Immature natural killer cell (primary cell): ENCODE results near the gene F12. TPM values are rescaled to one million over a fixed set of nuclear protein-coding genes. Genes with fewer than 3 reads are reported as not detected.

Experiments
- DNase-seq, 3 donors: peaks; one replicate each; pipeline ENCODE4 v3.0.0; 2022; ENCODE audit warnings: mixed read lengths in 1 of 3
- H3K27ac Mint-ChIP-seq, 6 donors: one replicate each; pipeline ENCODE4 v1.8.0; 2020; ENCODE audit warnings: mixed read lengths in 6 of 6, mild to moderate bottlenecking in 5 of 6, inconsistent platforms in 4 of 6, moderate library complexity in 3 of 6
- H3K27me3 Mint-ChIP-seq, 3 donors: one replicate each; pipeline ENCODE4 v1.8.0; 2020 to 2021; ENCODE audit warnings: low read depth in 3 of 3, mild to moderate bottlenecking in 3 of 3, mixed read lengths in 3 of 3, moderate library complexity in 3 of 3, inconsistent platforms in 1 of 3
- H3K36me3 Mint-ChIP-seq, 3 donors: one replicate each; pipeline ENCODE4 v1.8.0; 2020; ENCODE audit warnings: mixed read lengths in 3 of 3, inconsistent platforms in 2 of 3, mild to moderate bottlenecking in 2 of 3
- H3K4me1 Mint-ChIP-seq, 2 donors: one replicate each; pipeline ENCODE4 v1.8.0; 2020; ENCODE audit warnings: inconsistent platforms in 2 of 2, mild to moderate bottlenecking in 2 of 2, mixed read lengths in 2 of 2, moderate library complexity in 1 of 2
- H3K4me3 Mint-ChIP-seq, 5 donors: one replicate each; pipeline ENCODE4 v1.8.0; 2020; ENCODE audit warnings: mild to moderate bottlenecking in 5 of 5, mixed read lengths in 5 of 5, inconsistent platforms in 3 of 5, moderate library complexity in 3 of 5
- H3K9me3 Mint-ChIP-seq, 6 donors: one replicate each; pipeline ENCODE4 v1.8.0; 2020; ENCODE audit warnings: mild to moderate bottlenecking in 6 of 6, mixed read lengths in 6 of 6, inconsistent platforms in 4 of 6, moderate library complexity in 3 of 6
- polyA plus RNA-seq, 3 donors: library from polyadenylated mRNA; unstranded; fragments of 300-500 nt; fragmentation: Illumina TruSeq; gene quantifications; one replicate each; pipeline ENCODE4 v1.2.3, GENCODE V29; 2021

Gene F12
- polyA plus RNA-seq, 3 donors from 2014 or later = 1.3 to 2.3 TPM; not detected in 1

GRCh38 chr5:177403792-177404640 is 5.3 kb downstream of the F12 start:
- H3K9me3 Mint-ChIP-seq = no peaks in the 10 kb centered on the region
- H3K27ac Mint-ChIP-seq = peak overlapping the region in 3 of 6 donors; percentile 53 to 84 (median 83)
- peaks cover 48 to 49% of the 10 kb centered on the region in 2 donors for H3K4me1 Mint-ChIP-seq
- H3K27me3 Mint-ChIP-seq = peaks cover 12 to 20% (median 12%) of the 10 kb centered on the region in 3 donors
- peak overlapping the region; percentile 54 to 81 (median 77) for H3K4me3 Mint-ChIP-seq
- H3K36me3 Mint-ChIP-seq = no peaks in the 10 kb centered on the region
- DNase-seq = peak; percentile 84 to 88 (median 86)

GRCh38 chr5:177403102-177403791 is 6.1 kb downstream of the F12 start:
- H3K36me3 Mint-ChIP-seq = no peaks in the 10 kb centered on the region
- DNase-seq = peak; percentile 59 to 67 (median 64)
- H3K4me1 Mint-ChIP-seq = peaks cover 45 to 47% of the 10 kb centered on the region in 2 donors
- peak overlapping the region; percentile 63 to 81 (median 77) for H3K4me3 Mint-ChIP-seq
- H3K27me3 Mint-ChIP-seq = peaks cover 12 to 22% (median 12%) of the 10 kb centered on the region in 3 donors
- H3K9me3 Mint-ChIP-seq = no peaks in the 10 kb centered on the region
- peak overlapping the region in 3 of 6 donors; percentile 46 to 82 (median 53) for H3K27ac Mint-ChIP-seq

DNA sequence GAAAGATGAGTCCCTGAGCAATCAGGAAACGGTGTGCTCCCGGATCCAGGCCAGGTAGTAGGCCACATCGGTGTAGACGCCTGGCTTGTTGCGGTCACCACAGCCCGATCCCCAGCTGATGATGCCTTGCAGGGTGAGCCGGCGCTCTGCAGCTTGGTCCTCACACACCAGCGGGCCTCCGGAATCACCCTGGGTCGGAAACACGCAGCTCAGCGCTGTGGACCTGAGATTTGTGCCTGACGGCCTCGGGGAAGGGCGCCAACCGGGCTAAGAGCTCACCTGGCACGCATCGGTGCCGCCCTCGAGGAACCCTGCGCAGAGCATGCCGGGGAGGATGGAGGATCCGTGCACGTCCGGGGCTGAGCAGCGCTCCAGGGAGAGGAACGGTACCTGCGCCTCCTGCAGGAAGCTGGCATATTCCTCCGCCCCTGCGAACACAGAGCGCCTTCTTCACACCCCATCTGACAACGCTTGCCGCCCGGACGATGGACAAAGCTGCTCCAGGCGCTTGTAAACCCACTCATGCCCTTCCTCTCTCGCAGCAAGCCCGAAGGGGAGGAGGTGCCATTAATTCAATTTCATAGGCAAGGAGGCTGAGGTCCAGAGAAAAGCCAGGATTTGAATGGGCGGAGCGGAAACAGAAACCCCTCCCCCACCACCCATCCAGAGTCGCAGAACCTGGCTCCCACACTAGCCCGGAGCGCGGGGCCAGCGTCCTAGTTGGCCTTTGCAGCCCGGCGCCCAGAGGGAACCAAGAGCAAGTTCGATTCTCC is 6.9 kb downstream of the F12 start:
- DNase-seq = no peak
- H3K27me3 Mint-ChIP-seq = peaks cover 12 to 24% (median 12%) of the 10 kb centered on the region in 3 donors
- H3K4me3 Mint-ChIP-seq = peak overlapping the region; percentile 63 to 81 (median 77)
- H3K36me3 Mint-ChIP-seq = no peaks in the 10 kb centered on the region
- peak overlapping the region in 3 of 6 donors; percentile 12 to 53 (median 51) for H3K27ac Mint-ChIP-seq
- no peaks in the 10 kb centered on the region for H3K9me3 Mint-ChIP-seq
- peaks cover 45 to 47% of the 10 kb centered on the region in 2 donors for H3K4me1 Mint-ChIP-seq

DNA sequence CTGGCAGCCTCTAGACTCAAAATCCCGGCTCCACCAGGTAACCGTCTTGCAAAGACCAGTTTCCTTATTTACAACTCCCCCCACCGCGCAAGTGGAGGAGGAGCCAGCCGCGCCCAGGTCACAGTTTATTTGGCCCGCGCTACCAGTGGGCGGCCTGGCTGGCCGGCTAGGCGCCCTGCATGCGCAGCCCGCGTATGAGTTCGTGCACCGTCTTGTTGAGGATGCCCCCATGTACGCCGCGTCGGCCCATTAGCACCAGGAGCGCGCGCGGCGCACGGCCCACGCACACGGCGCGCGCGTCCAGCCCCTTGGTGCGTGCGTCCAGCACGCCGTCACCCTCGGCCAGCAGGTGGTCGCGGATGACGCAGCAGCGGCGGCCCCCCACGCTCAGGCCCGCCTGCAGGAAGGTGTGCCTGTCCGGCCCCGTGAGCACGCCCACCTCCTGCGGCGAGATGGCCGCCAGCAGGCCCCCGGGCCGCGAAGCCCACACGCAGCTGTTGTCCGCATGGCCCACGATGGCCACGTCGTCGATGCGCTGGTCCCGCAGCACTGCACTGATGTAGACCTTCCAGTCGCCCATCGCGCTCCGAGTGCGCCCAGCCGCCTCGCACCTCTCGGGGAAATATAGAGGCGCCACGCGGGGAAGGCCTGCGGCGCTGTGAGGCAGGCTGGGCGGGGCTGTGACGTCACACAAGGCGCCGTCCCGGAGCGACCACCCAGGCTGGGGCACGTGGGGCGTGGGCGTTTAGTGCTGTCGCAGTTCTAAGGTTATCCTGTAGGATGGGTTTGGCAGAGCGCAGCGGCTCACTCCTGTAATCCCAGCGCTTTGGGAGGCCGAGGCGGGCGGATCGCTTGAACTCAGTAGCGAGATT is 9.1 kb downstream of the F12 start, which contains the start of gene PFN3:
Gene PFN3, minus strand, starts transcription at position 665 of the 872 bp plus-strand sequence. Its CDS starts 85 bp downstream, at position 580.
- Mint-ChIP-seq H3K4me1 (peaks cover 23 to 26% of the 10 kb centered on the region in 2 donors), H3K9me3 (no peaks in the 10 kb centered on the region), H3K27ac (no peak within 1 kb of the TSS), H3K27me3 (peaks cover 8 to 24% (median 12%) of the 10 kb centered on the region in 3 donors), H3K4me3 (no peak within 1 kb of the TSS), H3K36me3 (no peaks in the 10 kb centered on the region)
- no peak for DNase-seq

DNA sequence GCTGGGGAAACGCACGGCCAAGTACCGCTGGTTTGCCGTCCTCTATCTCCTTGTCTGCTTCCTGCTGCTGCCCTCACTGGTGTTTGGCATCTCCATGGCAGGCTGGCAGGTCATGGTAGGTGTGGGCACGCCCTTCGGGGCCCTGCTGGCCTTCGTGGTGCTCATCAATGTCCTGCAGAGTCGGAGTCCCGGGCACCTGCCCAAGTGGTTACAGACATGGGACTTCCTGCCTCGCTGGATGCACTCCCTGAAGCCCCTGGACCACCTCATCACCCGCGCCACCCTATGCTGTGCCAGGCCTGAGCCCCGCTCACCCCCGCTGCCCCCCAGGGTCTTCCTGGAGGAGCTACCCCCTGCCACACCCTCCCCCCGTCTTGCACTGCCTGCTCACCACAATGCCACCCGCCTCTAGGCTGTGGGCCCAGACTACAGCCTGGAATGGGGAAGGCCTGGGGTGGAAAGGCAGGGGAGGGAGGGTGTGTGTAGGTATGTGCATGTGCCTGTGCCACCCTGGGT is 11.4 kb downstream of the F12 start:
- no peaks in the 10 kb centered on the region for H3K36me3 Mint-ChIP-seq
- no peak for DNase-seq
- no peak overlapping the region for H3K4me3 Mint-ChIP-seq
- H3K27ac Mint-ChIP-seq = no peak overlapping the region
- peaks cover 7 to 10% of the 10 kb centered on the region in 2 donors for H3K4me1 Mint-ChIP-seq
- no peaks in the 10 kb centered on the region for H3K9me3 Mint-ChIP-seq
- peaks cover 2 to 18% (median 12%) of the 10 kb centered on the region in 3 donors for H3K27me3 Mint-ChIP-seq

GRCh38 chr5:177396807-177397206 is 12.6 kb downstream of the F12 start:
- Mint-ChIP-seq H3K36me3 (no peaks in the 10 kb centered on the region), H3K4me3 (no peak overlapping the region), H3K27ac (no peak overlapping the region), H3K27me3 (peaks cover 0 to 12% (median 8%) of the 10 kb centered on the region in 3 donors), H3K4me1 (peaks cover 0 to 2% of the 10 kb centered on the region in 2 donors), H3K9me3 (no peaks in the 10 kb centered on the region)
- no peak for DNase-seq

DNA sequence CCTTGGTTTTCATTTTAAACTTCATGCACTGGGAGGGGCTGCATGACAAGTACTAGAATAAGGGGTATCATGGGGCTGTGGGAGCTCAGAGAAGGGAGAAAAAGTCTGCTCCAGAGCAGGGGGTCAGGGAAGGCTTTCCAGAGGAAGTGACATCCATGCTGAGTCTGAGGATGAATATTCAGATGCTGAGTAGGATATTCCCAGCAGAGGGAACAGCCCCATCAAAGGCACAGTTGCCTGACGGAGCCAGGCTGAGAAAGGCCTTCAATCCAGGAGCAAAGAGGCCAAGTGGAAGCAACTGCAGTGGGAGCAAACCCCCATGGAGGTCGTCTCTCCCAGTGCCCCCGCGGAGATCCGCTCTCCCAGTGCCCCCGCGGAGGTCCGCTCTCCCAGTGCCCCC is 13.3 kb downstream of the F12 start:
- no peak overlapping the region for H3K4me3 Mint-ChIP-seq
- H3K9me3 Mint-ChIP-seq = no peaks in the 10 kb centered on the region
- H3K36me3 Mint-ChIP-seq = no peaks in the 10 kb centered on the region
- peaks cover 0 to 4% of the 10 kb centered on the region in 2 donors for H3K4me1 Mint-ChIP-seq
- H3K27me3 Mint-ChIP-seq = peaks cover under 1 to 6% (median 5%) of the 10 kb centered on the region in 3 donors
- DNase-seq = no peak
- H3K27ac Mint-ChIP-seq = no peak overlapping the region

DNA sequence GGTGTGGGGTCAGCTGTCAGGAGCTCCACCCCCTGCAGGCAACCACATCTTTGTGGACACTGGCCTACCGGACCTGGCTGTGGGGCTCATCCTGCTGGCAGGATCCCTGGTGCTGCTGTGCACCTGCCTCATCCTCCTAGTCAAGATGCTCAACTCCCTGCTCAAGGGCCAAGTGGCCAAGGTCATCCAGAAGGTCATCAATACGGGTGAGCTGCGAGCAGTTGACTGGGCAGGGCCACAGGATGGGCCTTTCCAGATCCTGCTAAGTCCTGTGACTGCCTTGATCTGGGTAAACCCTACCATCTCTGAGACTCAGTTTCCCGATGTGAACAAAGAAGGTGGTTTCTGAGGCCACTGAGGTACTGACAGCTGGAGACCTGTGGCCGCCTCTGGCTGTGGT is 15.4 kb downstream of the F12 start:
- Mint-ChIP-seq H3K9me3 (no peaks in the 10 kb centered on the region), H3K27ac (no peak overlapping the region), H3K36me3 (no peaks in the 10 kb centered on the region), H3K27me3 (peaks cover 7 to 10% (median 9%) of the 10 kb centered on the region in 3 donors), H3K4me3 (no peak overlapping the region), H3K4me1 (peaks cover 17 to 24% of the 10 kb centered on the region in 2 donors)
- DNase-seq = no peak

GRCh38 chr5:177393206-177393765 is 16.1 kb downstream of the F12 start:
- Mint-ChIP-seq H3K4me3 (peak overlapping the region in 1 of 5 donors; percentile 13), H3K9me3 (no peaks in the 10 kb centered on the region), H3K4me1 (peaks cover 24 to 31% of the 10 kb centered on the region in 2 donors), H3K27ac (peak overlapping the region in 1 of 6 donors; percentile 53), H3K27me3 (peaks cover 7 to 11% (median 8%) of the 10 kb centered on the region in 3 donors), H3K36me3 (no peaks in the 10 kb centered on the region)
- no peak for DNase-seq

- no peak for DNase-seq
- Mint-ChIP-seq H3K4me3 (no peak overlapping the region), H3K36me3 (no peaks in the 10 kb centered on the region), H3K27ac (no peak overlapping the region), H3K27me3 (peaks cover 7 to 12% (median 8%) of the 10 kb centered on the region in 3 donors), H3K9me3 (no peaks in the 10 kb centered on the region), H3K4me1 (peaks cover 27 to 36% of the 10 kb centered on the region in 2 donors)
Measured at GRCh38 chr5:177392765-177393164, 16.6 kb downstream of the F12 start.

DNA sequence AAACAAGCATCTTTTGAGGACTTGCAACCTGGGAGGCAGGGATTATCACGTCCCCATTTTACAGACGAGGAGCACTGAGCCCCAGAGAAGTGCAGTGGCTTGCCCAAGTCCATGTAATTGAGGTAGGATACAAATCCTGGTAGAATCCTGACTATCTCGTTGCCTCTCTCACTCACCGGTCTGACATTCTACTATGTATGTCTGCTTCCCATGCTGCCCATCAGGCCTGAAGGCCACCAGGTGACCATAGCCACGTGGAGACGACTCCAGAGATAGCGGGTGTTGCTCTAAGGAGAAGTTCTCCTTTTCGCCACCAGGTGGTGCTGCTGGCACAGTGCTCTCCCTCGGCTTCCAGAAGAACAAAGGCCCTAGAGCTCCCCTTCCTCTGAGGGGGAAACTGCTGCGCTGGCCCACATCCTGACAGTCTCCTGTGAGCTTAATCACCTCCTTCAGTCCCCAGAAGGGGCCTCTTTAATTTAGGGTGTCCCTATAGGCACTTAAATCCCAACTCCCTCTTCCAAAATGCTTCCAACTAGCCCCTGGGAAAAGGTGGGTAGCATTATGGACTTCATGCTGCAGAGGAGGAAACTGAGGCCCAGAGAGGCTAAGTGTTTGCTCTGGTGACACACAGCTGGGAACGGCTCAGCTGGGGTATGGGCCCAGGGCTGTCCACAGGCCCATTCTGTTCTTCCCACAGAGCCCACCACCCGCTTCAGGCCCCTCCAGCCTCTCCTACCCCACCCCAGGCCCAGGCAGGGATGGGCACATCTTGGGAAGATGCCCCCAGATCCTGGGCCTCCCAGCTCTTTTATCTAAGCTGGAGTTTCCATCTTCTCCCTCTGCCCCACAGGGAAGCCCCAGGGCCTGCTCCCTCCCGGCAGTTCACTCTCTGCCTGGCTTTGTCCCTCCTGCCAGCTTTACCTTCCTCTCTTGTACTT is 18.7 kb downstream of the F12 start:
- Mint-ChIP-seq H3K9me3 (no peaks in the 10 kb centered on the region), H3K27me3 (peaks cover 5 to 12% (median 8%) of the 10 kb centered on the region in 3 donors), H3K4me1 (peaks cover 28 to 36% of the 10 kb centered on the region in 2 donors)

More for the DNA sequence above, 18.7 kb downstream of the F12 start:
- no peaks in the 10 kb centered on the region for H3K36me3 Mint-ChIP-seq
- peak; percentile 83 to 86 (median 84) for DNase-seq
- H3K27ac Mint-ChIP-seq = peak overlapping the region; percentile 81 to 97 (median 91)
- H3K4me3 Mint-ChIP-seq = peak overlapping the region; percentile 14 to 84 (median 72)
